Activated naive CD8-positive, alpha-beta T cell treated with anti-CD3 and anti-CD28 coated beads, Interleukin-2, amount 50 U/mL, for 16 hours (primary cell): Measurements from ENCODE around the gene POLR2C.
"Not testable (repeated sequence)": the region's sequence is repeated elsewhere in the genome, so short reads cannot be mapped to it uniquely, and the experiment has no call there.

Experiments
- DNase-seq: peaks from one replicate; pipeline ENCODE4 v3.0.0-alpha.2; 2020; ENCODE audit warnings: low read depth, low spot score

POLR2C gene

DNA sequence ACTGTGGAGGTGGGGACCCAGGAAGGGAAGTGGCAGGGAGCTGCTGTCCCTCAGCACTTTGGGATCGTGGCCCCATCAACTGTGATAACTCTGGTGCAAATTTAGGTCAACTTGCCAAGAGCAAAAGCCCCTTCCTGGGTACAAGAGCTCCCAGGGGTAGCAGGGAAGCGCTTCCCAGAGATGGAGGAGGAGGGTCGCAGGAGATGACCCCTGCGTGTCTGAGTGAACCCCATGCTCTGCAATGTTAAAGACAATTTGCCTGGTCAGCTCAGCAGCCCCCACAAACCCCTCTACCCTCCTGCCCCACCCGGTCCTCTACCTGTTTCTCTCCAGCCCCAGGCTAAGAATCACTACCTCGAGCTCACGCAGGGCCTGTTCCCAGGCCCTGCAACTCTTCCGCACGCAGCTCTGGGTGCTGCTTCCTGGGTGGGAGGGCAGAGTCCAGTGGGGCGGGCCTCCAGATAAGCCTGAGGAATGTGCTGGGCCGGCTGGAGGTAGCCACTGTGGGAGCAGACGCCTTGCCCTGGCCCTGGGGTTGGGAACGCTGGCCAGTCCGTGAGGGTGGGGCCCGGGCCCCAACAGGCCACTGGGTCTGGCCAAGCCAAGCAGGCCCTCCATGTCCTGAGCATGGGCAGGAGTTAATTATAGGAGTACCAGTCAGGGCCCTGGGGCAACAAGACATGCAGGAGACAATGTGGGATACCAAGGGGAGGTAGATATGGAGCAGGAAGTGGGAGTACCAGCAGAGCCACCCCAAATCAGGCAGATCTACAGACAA lies 17.7 kb downstream of the POLR2C start:
- no peak for DNase-seq

GRCh38 chr16:57480754-57481230 lies 18.3 kb downstream of the POLR2C start:
- DNase-seq: no peak

- no peak for DNase-seq
These were observed 18.9 kb downstream of the POLR2C start for GRCh38 chr16:57481421-57481820.

- no peak for DNase-seq
These were observed 20.5 kb downstream of the POLR2C start for GRCh38 chr16:57482845-57483545.

DNA sequence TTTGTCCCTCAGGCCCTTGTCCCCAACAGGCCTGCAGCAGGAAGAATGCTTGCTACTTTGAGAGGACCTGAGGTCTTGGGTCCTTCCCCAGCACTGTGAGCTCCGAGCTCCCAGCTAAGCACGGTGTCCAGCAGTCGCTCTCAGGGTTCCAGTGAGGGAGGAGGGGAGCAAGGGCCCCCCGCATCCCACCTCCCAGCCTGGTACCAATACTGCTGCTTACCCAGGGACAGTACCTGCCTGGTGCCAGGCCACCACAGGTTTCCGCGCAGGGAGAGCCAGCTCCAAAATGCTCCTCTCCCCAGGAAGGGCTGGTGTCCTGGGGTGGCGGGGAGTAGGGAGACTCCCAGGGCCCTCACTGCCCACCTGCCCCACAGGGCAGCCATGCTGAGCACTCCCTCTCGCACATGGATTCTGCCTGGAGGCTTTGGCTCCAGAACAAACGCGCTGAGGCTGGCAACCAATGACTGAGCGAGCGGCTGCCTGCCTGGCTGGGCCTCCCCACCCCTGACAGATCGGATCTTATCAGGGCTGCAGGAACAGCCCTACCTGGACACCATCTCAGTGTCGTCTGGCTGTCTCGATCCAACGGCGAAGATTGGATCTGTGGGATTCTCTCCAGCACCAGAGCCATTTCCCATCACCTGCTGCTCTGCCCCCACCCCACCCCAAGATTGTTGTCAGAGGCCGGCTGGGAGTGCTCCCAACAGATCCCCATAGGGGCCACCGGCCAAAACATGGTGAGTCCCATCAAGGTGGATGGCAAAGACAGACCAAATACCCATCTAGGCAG lies 21.4 kb downstream of the POLR2C start:
- no peak for DNase-seq

- DNase-seq: no peak
These were observed 22.1 kb downstream of the POLR2C start for GRCh38 chr16:57484515-57485005.

DNA sequence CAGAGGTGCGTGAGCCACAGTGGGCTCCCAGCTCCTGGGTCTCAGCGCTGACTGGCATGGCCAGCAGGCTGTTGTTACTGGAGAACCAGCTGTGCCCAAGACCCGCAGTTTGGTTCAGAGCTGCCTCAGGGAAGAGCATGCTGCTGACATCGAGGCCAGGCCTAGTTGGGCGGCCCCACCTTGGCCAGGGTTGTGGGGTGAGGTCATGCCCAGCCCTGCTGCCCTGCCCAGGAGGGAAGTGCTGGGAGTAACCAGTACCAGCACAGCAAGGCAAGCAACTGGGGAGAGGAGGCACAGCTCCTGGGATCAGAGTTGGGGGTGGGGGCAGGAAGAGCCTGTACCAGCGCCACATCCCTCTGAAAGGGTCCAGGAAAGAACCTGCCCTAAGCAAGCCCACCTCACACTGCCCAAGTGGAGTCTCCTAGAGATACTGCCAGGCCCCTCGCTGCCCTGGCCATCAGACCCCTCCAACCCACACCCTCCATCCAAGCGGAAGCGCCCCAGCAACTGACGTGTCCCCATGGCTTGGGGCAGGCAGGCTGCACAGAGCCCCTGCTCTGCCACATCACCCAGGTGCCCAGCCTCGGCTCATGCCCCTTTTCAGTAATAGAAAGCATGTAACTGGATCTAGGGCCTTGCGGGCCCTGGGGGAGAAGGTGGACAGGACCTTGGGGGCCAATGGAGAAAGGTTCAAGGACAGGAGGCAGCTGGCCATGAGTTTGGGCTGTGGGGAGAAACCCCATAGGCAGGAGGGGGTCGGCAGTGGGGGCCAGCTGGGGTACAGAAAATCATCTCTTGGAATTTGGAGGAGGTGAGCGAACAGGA lies 22.8 kb downstream of the POLR2C start:
- no peak for DNase-seq

DNA sequence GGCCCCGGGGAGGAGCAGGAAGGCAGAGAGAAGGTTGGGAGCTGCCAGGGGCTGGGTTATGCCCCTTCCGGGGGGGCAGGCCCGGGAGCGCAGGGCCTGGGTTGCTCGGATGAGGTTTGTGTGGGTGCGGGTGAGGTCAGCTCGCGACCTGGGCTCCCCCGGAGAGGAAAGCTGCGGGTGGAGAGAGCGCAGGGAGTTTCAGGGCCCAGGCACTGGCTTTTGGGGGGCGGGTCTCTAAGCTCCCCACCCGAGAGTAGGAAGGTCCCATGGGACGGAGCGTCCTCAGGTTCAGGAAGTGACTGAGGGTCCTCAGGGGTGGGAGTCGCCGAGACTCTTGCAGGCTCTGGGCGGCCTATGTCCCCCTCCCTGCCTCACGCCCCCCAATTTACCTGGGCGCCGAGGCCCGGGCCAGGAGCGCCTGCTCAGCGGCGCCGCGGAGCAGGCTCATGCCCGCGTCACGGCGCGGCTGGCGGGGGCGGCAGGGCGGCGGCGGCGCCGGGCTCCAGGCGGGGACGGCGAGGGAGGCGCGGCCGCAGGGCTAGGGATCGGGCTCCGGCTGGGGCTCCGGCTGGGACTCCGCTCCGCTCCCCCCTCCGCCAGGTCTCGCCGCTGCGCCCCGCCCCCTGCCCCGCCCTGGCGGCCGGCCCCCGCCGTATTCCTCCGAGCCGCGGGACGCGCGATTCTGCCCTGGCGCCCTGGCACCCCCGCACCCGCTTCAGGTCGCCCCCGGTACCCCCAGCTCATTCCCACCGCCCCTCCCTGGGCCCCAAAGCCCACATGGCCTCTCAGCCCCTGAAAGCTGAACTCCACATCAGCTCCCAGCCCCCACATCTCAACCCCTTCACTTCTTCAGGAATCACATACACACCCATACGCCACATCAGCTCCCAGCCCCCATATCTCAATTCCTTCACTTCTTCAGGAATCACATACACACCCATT lies 23.7 kb downstream of the POLR2C start, which contains the start of gene DOK4:
Gene DOK4, minus strand, starts transcription at position 578 of the 942 bp plus-strand sequence. CDS start 6,986 bp downstream, outside the sequence.
- peak; percentile 67 for DNase-seq

DNA sequence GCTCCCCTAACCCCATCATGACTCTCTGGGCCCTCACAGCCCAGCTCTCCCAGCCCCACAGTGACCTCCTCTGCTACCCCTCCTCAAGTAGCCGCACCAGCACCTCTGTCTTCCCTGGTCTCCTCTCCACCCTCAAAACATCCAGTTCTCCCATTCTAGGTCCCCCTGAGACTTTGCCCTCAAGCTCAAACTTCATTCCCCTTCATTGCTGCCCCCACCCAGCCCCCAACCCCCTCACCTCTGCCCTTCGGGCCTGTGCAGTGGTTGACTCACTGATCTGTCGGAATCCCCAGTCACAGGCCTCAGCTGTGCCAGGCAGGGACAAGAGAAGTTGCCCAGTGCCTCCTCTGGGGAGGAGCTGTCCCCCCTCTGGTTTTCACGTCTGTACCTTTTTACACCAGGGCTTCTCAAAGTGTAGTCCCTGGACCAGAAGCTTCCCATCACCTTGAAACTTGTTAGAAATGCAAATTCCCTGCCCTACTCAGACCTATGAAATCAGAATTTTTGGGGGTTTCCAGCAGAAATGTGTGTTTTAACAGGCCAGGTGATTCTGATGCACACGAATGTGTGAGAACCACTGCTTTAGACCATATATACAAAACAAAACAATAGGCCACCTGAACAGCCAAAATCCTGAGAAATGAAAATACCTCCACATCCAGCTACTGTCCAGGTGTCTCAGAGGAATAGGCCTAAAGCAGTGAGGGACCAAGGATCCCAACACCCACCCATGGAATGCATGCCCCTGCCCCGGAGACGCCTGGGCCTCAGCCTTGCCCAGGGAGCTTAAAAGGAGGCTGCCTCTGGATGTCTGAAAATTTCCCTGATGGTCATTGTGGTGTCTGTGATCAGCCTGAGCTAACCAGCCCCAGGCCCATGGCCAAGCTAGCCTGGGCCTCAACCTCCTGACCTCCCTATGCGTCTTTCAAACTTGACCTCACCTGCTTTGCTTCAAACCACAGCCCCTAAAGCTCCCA lies 24.7 kb downstream of the POLR2C start:
- DNase-seq: no peak

- no peak for DNase-seq
These were observed 26.8 kb downstream of the POLR2C start for GRCh38 chr16:57489229-57489628.

DNA sequence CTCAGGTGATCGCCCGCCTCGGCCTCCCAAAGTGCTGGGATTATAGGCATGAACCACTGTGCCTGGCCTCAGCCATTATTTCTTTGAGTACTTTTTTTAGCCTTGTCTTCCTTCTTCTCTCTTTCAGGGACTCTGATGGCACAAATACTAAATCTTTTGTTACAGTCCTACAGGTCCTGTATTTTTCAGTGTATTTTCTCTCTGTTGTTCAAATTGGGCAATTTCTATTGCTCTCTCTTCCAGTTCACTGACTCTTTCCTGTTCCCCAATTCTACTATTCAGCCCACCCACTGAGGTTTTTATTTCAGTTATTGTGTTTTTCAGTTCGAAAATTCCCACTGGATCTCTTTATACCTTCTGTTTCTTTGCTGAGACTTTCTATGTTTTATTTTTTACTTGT lies 31.3 kb downstream of the POLR2C start:
- no peak for DNase-seq

DNA sequence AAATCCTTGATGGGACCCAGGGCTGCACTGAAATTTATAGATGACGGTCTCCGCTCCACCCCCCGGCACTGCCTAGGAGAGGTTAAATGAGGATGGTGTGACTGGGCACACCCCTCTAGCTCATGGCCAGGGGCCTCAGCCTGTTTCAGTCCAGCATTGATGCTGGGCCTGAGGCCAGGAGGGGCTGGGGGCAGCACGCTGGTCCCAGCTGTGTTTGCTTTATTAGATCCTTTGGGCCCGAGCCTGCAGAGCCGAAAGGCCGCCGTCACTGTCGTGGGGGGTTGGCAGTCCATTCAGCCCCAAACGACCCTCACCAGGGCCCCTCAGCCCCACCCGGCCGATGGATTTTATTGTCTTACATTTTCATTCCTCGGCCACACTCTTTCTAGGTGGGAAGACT lies 34.6 kb downstream of the POLR2C start:
- DNase-seq: no peak

- DNase-seq: no peak
These were observed 35.6 kb downstream of the POLR2C start for GRCh38 chr16:57498031-57498430.

DNA sequence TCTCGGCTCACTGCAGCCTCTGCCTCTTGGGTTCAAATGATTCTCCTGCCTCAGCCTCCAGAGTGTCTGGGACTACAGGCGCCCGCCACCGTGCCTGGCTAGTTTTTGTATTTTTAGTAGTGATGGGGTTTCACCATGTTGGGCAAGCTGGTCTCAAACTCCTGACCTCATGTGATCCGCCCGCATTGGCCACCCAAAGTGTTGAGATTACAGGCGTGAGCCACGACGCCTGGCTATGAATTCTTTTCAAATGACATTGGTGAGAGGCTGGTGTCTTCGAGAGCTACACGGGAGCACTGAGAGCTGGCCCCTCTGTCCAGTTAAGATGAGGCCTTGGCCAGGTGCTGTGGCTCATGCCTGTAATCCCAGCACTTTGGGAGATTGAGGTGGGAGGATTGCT lies 37.5 kb downstream of the POLR2C start:
- not testable (repeated sequence) for DNase-seq

DNA sequence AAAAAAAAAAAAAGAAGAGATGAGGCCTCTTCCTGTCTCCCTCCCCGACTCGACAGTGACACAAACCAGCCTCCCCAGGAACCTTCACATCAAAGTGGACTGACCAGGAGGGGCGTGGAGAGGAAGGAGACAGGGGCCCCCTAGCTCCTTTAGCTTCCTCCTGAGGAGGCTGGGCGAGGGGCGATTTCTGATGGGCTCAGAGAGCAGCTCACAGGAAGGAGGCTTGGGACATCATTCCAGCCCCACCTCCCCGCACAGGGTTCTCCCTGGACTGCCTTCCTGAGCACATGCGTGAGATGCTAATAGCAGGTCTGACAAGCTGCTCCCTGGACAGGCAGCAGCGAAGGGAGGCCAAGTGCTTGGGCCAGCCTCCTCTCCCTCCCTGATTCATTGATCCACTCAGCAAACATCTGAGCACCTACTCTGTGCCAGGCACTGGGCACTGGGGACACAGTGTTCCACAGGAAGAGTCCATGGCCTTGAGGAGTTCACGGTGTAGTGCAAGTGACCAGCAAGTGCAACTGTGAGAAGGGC lies 38.2 kb downstream of the POLR2C start:
- DNase-seq: no peak

GRCh38 chr16:57501492-57501891 lies 39.0 kb downstream of the POLR2C start:
- DNase-seq: no peak

DNA sequence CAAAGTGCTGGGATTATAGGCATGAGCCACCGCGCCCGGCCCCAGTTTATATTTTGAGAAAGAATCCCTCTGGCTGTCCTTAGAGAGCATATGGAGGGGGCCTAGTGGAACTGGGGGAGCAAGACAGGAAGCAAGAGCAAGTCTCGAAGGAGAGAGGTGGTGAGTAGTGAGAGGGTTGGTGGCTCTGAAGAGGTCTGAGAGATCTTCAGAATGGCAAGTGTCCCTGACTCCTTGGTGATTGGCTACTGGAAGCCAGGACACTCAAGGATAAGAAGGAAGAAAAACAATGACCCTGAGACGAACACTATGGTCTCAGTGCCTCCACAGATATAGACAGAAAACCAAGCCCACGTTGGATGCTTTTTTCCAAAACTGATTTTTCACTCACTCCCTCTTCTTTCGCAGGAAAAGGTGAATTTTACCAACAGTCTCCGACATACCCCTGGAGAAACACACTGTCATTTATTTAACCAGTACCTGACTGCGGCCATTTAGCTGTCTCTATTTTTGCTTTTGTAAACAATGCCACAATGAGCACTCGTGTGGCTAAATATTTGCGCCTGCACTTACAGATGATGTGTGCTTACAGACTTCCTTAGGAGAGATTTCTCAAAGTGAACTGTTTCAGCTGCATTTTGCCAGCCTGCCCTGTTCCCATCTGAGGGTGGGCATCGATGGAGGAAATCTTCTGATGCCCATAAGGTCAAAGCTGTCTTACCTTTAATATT lies 39.7 kb downstream of the POLR2C start:
- no peak for DNase-seq

DNA sequence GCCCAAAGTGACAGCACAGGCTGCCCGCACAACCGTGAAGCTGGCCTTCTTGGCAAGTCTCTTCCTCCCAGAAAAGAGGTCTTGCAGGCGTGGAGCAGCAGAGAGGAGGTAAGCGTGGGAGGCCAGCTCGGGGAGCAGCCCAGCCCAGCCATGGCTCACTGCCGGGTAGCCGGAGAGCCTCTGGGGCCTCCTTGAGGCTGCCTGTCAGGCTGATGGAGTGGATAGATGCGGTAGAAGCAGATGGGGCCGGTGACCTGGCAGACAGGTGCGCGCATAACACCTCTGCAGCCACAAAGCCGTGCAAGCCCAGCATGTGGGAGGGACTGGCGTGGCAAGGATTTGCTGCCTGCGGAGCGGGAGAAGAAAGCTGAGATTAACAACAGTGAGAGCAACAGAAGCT lies 40.9 kb downstream of the POLR2C start:
- no peak for DNase-seq
